IMR-90 (cell line): Measurements from ENCODE around the gene CYGB. TPM values are rescaled to one million over a fixed set of nuclear protein-coding genes. Genes with fewer than 3 reads are reported as not detected.

Experiments used
- ATAC-seq: fragments of 200-7000 bp; cut with Tn5 transposase; 2 replicates; pipeline ENCODE4 v1.9.1; 2020; ENCODE audit warnings: low read depth, mild to moderate bottlenecking, moderate library complexity
- BruUV-seq: library from RNA; stranded (reverse); fragments of 400-500 nt; replicated peaks from 2 replicates; lab custom pipeline; 2021; lab: Mats Ljungman, UMichigan
- CTCF ChIA-PET: fragments of 300-600 bp; formaldehyde crosslinking; extraction: SDS; loops from one replicate; lab custom pipeline; 2021; ENCODE audit warnings: antibody characterized with exemption; lab: Yijun Ruan, JAX
- POLR2A ChIA-PET: fragments of 300-600 bp; sonication (Branson Sonifier 250); formaldehyde crosslinking; loops from one replicate; lab custom pipeline; 2022; ENCODE audit warnings: antibody characterized with exemption; ENCODE audit not compliant: unreplicated experiment; lab: Charles Lee
- DNase-seq: peaks from one replicate; pipeline ENCODE4 v3.0.0; 2013
- H2AFZ ChIP-seq: replicated peaks from 2 replicates; pipeline ENCODE3; 2013; ENCODE audit warnings: low read length, mild to moderate bottlenecking; ENCODE audit not compliant: poor library complexity
- H2AK5ac ChIP-seq: 2 replicates; pipeline ENCODE4 v1.6.1; 2013; ENCODE audit warnings: low read depth, low read length, inconsistent platforms
- H2AK9ac ChIP-seq: replicated peaks from 2 replicates; pipeline ENCODE3; 2013; ENCODE audit warnings: mild to moderate bottlenecking, low read depth, low read length, moderate library complexity; ENCODE audit not compliant: poor library complexity
- H2BK120ac ChIP-seq: 2 replicates; pipeline ENCODE4 v1.6.1; 2013; ENCODE audit warnings: low read depth, low read length, inconsistent platforms
- H2BK15ac ChIP-seq: 3 replicates; pipeline ENCODE4 v1.6.1; 2013; ENCODE audit warnings: low read depth, low read length, inconsistent platforms
- H2BK20ac ChIP-seq: 2 replicates; pipeline ENCODE4 v1.6.1; 2013; ENCODE audit warnings: low read depth, mild to moderate bottlenecking, inconsistent platforms, low read length, moderate library complexity
- H2BK5ac ChIP-seq: 2 replicates; pipeline ENCODE4 v1.6.1; 2013; ENCODE audit warnings: mild to moderate bottlenecking, low read depth, low read length, inconsistent platforms; ENCODE audit not compliant: poor library complexity, severe bottlenecking
- H3K14ac ChIP-seq: replicated peaks from 2 replicates; pipeline ENCODE4 v1.6.1; 2013; ENCODE audit warnings: low read depth, low read length, inconsistent platforms
- H3K18ac ChIP-seq: 2 replicates; pipeline ENCODE4 v1.6.1; 2013; ENCODE audit warnings: low read depth, low read length, control low read depth
- H3K23ac ChIP-seq: 2 replicates; pipeline ENCODE4 v1.6.1; 2013; ENCODE audit warnings: low read depth, low read length, inconsistent platforms
- H3K27ac ChIP-seq: 2 replicates; pipeline ENCODE4 v1.5.1; 2013; ENCODE audit warnings: mild to moderate bottlenecking, control low read depth, low read length; ENCODE audit not compliant: insufficient read depth
- H3K27me3 ChIP-seq: 2 replicates; pipeline ENCODE4 v1.6.1; 2013; ENCODE audit warnings: low read length; ENCODE audit not compliant: control insufficient read depth, insufficient read depth
- H3K36me3 ChIP-seq: 2 replicates; pipeline ENCODE4 v1.6.1; 2013; ENCODE audit warnings: low read length, mixed read lengths; ENCODE audit not compliant: control insufficient read depth, insufficient read depth
- H3K4ac ChIP-seq: 2 replicates; pipeline ENCODE4 v1.6.1; 2013; ENCODE audit warnings: low read depth, low read length, inconsistent platforms
- H3K4me1 ChIP-seq: 2 replicates; pipeline ENCODE4 v1.6.1; 2013; ENCODE audit warnings: low read length, mixed read lengths; ENCODE audit not compliant: control insufficient read depth, insufficient read depth
- H3K4me2 ChIP-seq: 2 replicates; pipeline ENCODE4 v1.6.1; 2013; ENCODE audit warnings: low read depth, mild to moderate bottlenecking, control low read depth, low read length, moderate library complexity
- H3K4me3 ChIP-seq: 2 replicates; pipeline ENCODE4 v1.5.1; 2013; ENCODE audit warnings: low read depth, mild to moderate bottlenecking, control low read depth, low read length, moderate library complexity; ENCODE audit not compliant: insufficient read depth
- H3K56ac ChIP-seq: 2 replicates; pipeline ENCODE4 v1.6.1; 2013; ENCODE audit warnings: low read length, inconsistent platforms; ENCODE audit not compliant: insufficient read depth; ENCODE audit errors: extremely low read depth
- H3K79me1 ChIP-seq, 2 experiments: 2 replicates each; pipeline ENCODE4 v1.6.1; 2013; ENCODE audit warnings: low read length in 2 of 2, inconsistent platforms in 1 of 2, low read depth in 1 of 2
- H3K9ac ChIP-seq: 2 replicates; pipeline ENCODE4 v1.6.1; 2013; ENCODE audit warnings: low read depth, low read length, control low read depth
- H3K9me1 ChIP-seq: 2 replicates; pipeline ENCODE4 v1.6.1; 2013; ENCODE audit warnings: low read length, inconsistent platforms; ENCODE audit not compliant: insufficient read depth
- H3K9me3 ChIP-seq: 2 replicates; pipeline ENCODE4 v1.6.1; 2013; ENCODE audit warnings: low read length; ENCODE audit not compliant: control insufficient read depth, insufficient read depth
- H4K20me1 ChIP-seq: 2 replicates; pipeline ENCODE4 v1.6.1; 2013; ENCODE audit warnings: low read length, inconsistent platforms; ENCODE audit not compliant: insufficient read depth
- H4K5ac ChIP-seq: 2 replicates; pipeline ENCODE4 v1.6.1; 2013; ENCODE audit warnings: mild to moderate bottlenecking, low read depth, low read length, control low read depth
- H4K8ac ChIP-seq, 2 experiments: 2 replicates each; pipeline ENCODE4 v1.6.1; 2013; ENCODE audit warnings: low read depth in 2 of 2, low read length in 2 of 2, control low read depth in 1 of 2, inconsistent platforms in 1 of 2
- H4K91ac ChIP-seq: 2 replicates; pipeline ENCODE4 v1.6.1; 2013; ENCODE audit warnings: low read depth, low read length, inconsistent platforms; ENCODE audit not compliant: insufficient read depth
- BHLHE40 ChIP-seq: fragments of 150-350 bp; IDR thresholded peaks from 2 replicates; pipeline ENCODE4 v1.6.1; 2016; ENCODE audit warnings: mild to moderate bottlenecking, low read depth, low read length
- CEBPB ChIP-seq: IDR thresholded peaks from 2 replicates; pipeline ENCODE4 v1.6.1; 2012; ENCODE audit warnings: low read depth, low read length, improper control_type of control experiment
- CHD1 ChIP-seq: IDR thresholded peaks from 2 replicates; pipeline ENCODE4 v1.6.1; 2012; ENCODE audit warnings: low read depth, low read length, improper control_type of control experiment
- FOS ChIP-seq: fragments of 150-350 bp; IDR thresholded peaks from 2 replicates; pipeline ENCODE4 v1.6.1; 2016; ENCODE audit warnings: low read depth, low read length
- MAFK ChIP-seq: IDR thresholded peaks from 2 replicates; pipeline ENCODE4 v1.6.1; 2012; ENCODE audit warnings: low read depth, low read length, improper control_type of control experiment
- MAZ ChIP-seq: IDR thresholded peaks from 2 replicates; pipeline ENCODE4 v1.6.1; 2012; ENCODE audit warnings: low read depth, mild to moderate bottlenecking, low read length, improper control_type of control experiment, moderate library complexity, borderline replicate concordance
- MXI1 ChIP-seq: IDR thresholded peaks from 2 replicates; pipeline ENCODE4 v1.6.1; 2012; ENCODE audit warnings: low read depth, mild to moderate bottlenecking, low read length, moderate library complexity, borderline replicate concordance
- NFE2L2 ChIP-seq: fragments of 150-350 bp; IDR thresholded peaks from 2 replicates; pipeline ENCODE4 v1.6.1; 2016; ENCODE audit warnings: low read depth, mild to moderate bottlenecking, low read length
- POLR2A ChIP-seq: IDR thresholded peaks from 2 replicates; pipeline ENCODE4 v1.6.1; 2012; ENCODE audit warnings: mild to moderate bottlenecking, low read depth, low read length
- RCOR1 ChIP-seq: IDR thresholded peaks from 2 replicates; pipeline ENCODE4 v1.6.1; 2012; ENCODE audit warnings: mild to moderate bottlenecking, low read length, improper control_type of control experiment; ENCODE audit not compliant: insufficient replicate concordance
- RFX5 ChIP-seq: IDR thresholded peaks from 2 replicates; pipeline ENCODE4 v1.8.0; 2012; ENCODE audit warnings: low read depth, mild to moderate bottlenecking, low read length, moderate library complexity
- SMC3 ChIP-seq: fragments of 150-350 bp; IDR thresholded peaks from 2 replicates; pipeline ENCODE4 v1.6.1; 2016; ENCODE audit warnings: low read depth, mild to moderate bottlenecking, antibody characterized with exemption, low read length, moderate library complexity
- WGBS, 2 experiments: methylation state at CpG; one replicate each; pipeline versions ENCODE4 v1.1.5 to v1.1.7; 2013; ENCODE audit warnings: missing lambda C conversion rate in 2 of 2; ENCODE audit not compliant: insufficient read length in 1 of 2; ENCODE audit errors: extremely low coverage in 2 of 2; 5-methylcytosine and 5-hydroxymethylcytosine counted together
- dilution Hi-C: fragments of 300-500 bp; cut with HindIII; formaldehyde crosslinking; loops from one replicate; pipeline ENCODE4 v1.14.3; 2018; ENCODE audit warnings: low sequenced_read_pairs; ENCODE audit not compliant: unreplicated experiment
- in situ Hi-C: fragments of 300-500 bp; cut with MboI; formaldehyde crosslinking; loops from 3 replicates; pipeline ENCODE4 v1.14.3; 2019; ENCODE audit warnings: low sequenced_read_pairs, inconsistent platforms, mixed read lengths
- intact Hi-C: fragments of 100-400 bp; cut with micrococcal nuclease; formaldehyde crosslinking; loops from 2 replicates; pipeline ENCODE4 v1.10.0; 2022
- polyA plus RNA-seq, 3 experiments: library from polyadenylated mRNA; depleted of rRNA; stranded (reverse); fragments of >200 nt; gene quantifications; 2 replicates each; pipeline ENCODE4 v1.2.3, GENCODE V29; 2012; ENCODE audit warnings: low replicate concordance in 1 of 3
- total RNA-seq: library from RNA; depleted of rRNA; stranded (reverse); fragments of >200 nt; gene quantifications from 2 replicates; pipeline ENCODE4 v1.2.3, GENCODE V29; 2012
- TF ChIP-seq, protein P1 (sequence below): conservative IDR thresholded peaks from 2 replicates; pipeline ENCODE4 v1.5.1; 2012; ENCODE audit warnings: mild to moderate bottlenecking, low read depth, low read length, improper control_type of control experiment
- TF ChIP-seq, protein P2 (sequence below): fragments of 150-350 bp; IDR thresholded peaks from 2 replicates; pipeline ENCODE4 v1.6.1; 2017; ENCODE audit warnings: mild to moderate bottlenecking, antibody characterized with exemption, low read length, low read depth
- TF ChIP-seq, protein P3 (sequence below): fragments of 150-350 bp; IDR thresholded peaks from 2 replicates; pipeline ENCODE4 v1.6.1; 2016; ENCODE audit warnings: low read depth, mild to moderate bottlenecking, low read length, moderate library complexity, borderline replicate concordance

Gene CYGB
- total and polyA plus RNA-seq, 2 of the 4 experiments (the other 2 are of a cell fraction), result 1.3 to 2.9 TPM

DNA sequence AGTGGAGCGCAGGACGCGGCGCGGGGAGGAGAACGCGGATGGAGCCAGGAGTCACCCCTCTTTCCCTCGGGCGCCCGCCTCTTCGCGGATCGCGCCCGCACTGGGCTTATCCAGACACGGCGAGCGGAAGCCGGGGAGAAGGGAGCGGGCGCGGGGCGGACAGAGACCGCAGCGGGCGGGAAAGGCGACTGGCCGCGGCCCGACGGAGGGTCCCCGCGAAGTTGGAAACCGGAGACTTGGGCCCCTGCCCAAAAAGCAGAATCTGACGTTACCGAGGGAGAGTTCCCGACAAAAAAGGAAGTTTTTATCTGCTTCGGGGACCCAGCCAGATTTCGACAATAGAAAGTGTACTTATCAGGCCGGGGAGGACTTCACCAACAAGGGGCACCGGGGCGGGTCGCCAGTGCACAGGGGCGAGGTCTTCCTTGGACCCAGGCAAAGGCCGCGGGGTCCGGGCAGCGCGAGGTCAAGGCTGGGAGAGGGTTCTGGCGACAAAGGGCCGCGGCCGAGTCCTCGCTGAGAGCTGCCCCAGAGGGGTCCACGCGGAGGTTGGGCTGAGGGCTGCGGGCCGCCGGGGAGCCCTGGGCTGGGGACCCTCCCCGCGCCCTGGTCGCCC is 47.6 kb upstream of the CYGB start:
- Histone ChIP-seq H3K9me1 (no peaks in the 10 kb centered on the region; the same call in 1 of the 2 replicates), H4K8ac (no peak overlapping the region), H2BK120ac (no peak overlapping the region), H3K9ac (peak overlapping the region; percentile 37), H3K9me3 (0 out of 2 replicates have a peak, but pooled peaks cover 2% of the 10 kb centered on the region), H4K91ac (no peak overlapping the region), H3K23ac (no peak overlapping the region; the same call in 1 of the 2 replicates), H3K56ac (no peak overlapping the region), H2BK20ac (no peak overlapping the region), H2AK5ac (no peak overlapping the region), H3K27ac (no peak overlapping the region; the same call in 1 of the 2 replicates), H2BK15ac (no peak overlapping the region), H3K79me1 (no peaks in the 10 kb centered on the region), H3K4me3 (peak overlapping the region; percentile 47), H2AK9ac (peak overlapping the region; percentile 7), H3K36me3 (no peaks in the 10 kb centered on the region), H3K4me2 (peak overlapping the region; percentile 85), H2AFZ (peak overlapping the region; percentile 86), H3K4ac (no peak overlapping the region), H3K14ac (no peak overlapping the region), H3K18ac (no peak overlapping the region), H3K4me1 (peaks cover 2% of the 10 kb centered on the region; the same call in 1 of the 2 replicates), H4K20me1 (no peaks in the 10 kb centered on the region), H4K5ac (no peak overlapping the region), H3K27me3 (peaks cover 31% of the 10 kb centered on the region), H2BK5ac (no peak overlapping the region)
- DNase-seq, result no peak
- BruUV-seq, result no TSS peak
- POLR2A ChIA-PET, result no interaction called here
- peak; percentile 38; the same call in 1 of the 2 replicates for ATAC-seq
- 5% methylated on average over 26 of the region's 62 CpGs; no CpG with 5 or more reads in 1 of the 2 experiments for WGBS, 2 experiments
- dilution Hi-C loops (no loop called here), in situ Hi-C loops (no loop called here), intact Hi-C loops (no loop called here)
- no peak for TF ChIP-seq RCOR1
- TF ChIP-seq, protein P1, sequence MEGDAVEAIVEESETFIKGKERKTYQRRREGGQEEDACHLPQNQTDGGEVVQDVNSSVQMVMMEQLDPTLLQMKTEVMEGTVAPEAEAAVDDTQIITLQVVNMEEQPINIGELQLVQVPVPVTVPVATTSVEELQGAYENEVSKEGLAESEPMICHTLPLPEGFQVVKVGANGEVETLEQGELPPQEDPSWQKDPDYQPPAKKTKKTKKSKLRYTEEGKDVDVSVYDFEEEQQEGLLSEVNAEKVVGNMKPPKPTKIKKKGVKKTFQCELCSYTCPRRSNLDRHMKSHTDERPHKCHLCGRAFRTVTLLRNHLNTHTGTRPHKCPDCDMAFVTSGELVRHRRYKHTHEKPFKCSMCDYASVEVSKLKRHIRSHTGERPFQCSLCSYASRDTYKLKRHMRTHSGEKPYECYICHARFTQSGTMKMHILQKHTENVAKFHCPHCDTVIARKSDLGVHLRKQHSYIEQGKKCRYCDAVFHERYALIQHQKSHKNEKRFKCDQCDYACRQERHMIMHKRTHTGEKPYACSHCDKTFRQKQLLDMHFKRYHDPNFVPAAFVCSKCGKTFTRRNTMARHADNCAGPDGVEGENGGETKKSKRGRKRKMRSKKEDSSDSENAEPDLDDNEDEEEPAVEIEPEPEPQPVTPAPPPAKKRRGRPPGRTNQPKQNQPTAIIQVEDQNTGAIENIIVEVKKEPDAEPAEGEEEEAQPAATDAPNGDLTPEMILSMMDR, result no peak
- no peak for TF ChIP-seq FOS
- TF ChIP-seq NFE2L2, result no peak
- no peak for TF ChIP-seq SMC3
- TF ChIP-seq CHD1, result no peak
- TF ChIP-seq MAZ, result no peak
- TF ChIP-seq, protein P2, sequence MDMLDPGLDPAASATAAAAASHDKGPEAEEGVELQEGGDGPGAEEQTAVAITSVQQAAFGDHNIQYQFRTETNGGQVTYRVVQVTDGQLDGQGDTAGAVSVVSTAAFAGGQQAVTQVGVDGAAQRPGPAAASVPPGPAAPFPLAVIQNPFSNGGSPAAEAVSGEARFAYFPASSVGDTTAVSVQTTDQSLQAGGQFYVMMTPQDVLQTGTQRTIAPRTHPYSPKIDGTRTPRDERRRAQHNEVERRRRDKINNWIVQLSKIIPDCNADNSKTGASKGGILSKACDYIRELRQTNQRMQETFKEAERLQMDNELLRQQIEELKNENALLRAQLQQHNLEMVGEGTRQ, result no peak
- TF ChIP-seq RFX5, result no peak
- no peak for TF ChIP-seq MAFK
- no peak for TF ChIP-seq BHLHE40
- no peak for TF ChIP-seq MXI1
- TF ChIP-seq, protein P3, sequence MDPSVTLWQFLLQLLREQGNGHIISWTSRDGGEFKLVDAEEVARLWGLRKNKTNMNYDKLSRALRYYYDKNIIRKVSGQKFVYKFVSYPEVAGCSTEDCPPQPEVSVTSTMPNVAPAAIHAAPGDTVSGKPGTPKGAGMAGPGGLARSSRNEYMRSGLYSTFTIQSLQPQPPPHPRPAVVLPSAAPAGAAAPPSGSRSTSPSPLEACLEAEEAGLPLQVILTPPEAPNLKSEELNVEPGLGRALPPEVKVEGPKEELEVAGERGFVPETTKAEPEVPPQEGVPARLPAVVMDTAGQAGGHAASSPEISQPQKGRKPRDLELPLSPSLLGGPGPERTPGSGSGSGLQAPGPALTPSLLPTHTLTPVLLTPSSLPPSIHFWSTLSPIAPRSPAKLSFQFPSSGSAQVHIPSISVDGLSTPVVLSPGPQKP, result no peak
- no peak for TF ChIP-seq POLR2A
- TF ChIP-seq CEBPB, result no peak
- CTCF ChIA-PET, result no interaction called here
